ENCODE measurements around the gene HERC4. TPM values are rescaled to one million over a fixed set of nuclear protein-coding genes. Genes with fewer than 3 reads are reported as not detected.

Gene HERC4
- total and polyA plus RNA-seq, 2 donors (not counting 3 experiments of a cell fraction or from before 2014, with no cell fraction given) = 10.6 to 73.7 TPM

GRCh38 chr10:67924136-67924535 lies 150.9 kb downstream of the HERC4 start:
- intact Hi-C loops (cut with micrococcal nuclease) (no loop called here), dilution Hi-C loops (cut with MboI; ENCODE audit: extremely low pct_ligation_motif_present, low sequenced_read_pairs) (loop anchor here (25.0 kb wide), 1 partner anchor 113 kb away; no protein-coding TSS in a partner anchor)
- Histone ChIP-seq H3K9me1 (replicated peaks; ENCODE audit: control insufficient read depth, extremely low read depth, insufficient read depth, low read length) (no peaks in the 10 kb centered on the region), H3K4me1 (ENCODE audit: control insufficient read depth, extremely low read depth, insufficient read depth, low read length) (no peaks in the 10 kb centered on the region), H2AFZ (ENCODE audit: low read depth, low read length) (no peak overlapping the region), H3K27me3 (ENCODE audit: control insufficient read depth in 2 of 2, insufficient read depth in 2 of 2, low read length in 2 of 2) (no peaks in the 10 kb centered on the region), H3K4me3 (replicated peaks in 1 of 3; ENCODE audit: insufficient read depth in 1 of 3, low read depth in 1 of 3, low read length in 3 of 3) (no peak overlapping the region), H4K20me1 (replicated peaks; ENCODE audit: control insufficient read depth, extremely low read depth, insufficient read depth, low read length) (no peaks in the 10 kb centered on the region), H3K36me3 (ENCODE audit: control insufficient read depth in 2 of 2, extremely low read depth in 1 of 2, insufficient read depth in 2 of 2, low read length in 2 of 2) (peaks cover 0 to 2% of the 10 kb centered on the region in 2 experiments), H3K9ac (replicated peaks; ENCODE audit: extremely low read depth, insufficient read depth, low read length) (no peak overlapping the region), H3K9me3 (replicated peaks; ENCODE audit: control insufficient read depth, insufficient read depth, low read length) (no peaks in the 10 kb centered on the region), H3K79me2 (ENCODE audit: control insufficient read depth, insufficient read depth, low read length) (no peaks in the 10 kb centered on the region), H3K27ac (ENCODE audit: insufficient read depth, low read depth, low read length) (no peak overlapping the region), H3K4me2 (ENCODE audit: insufficient read depth, low read length) (no peak overlapping the region)
- DNase-seq (ENCODE audit: low read depth, low spot score) (no peak), FAIRE-seq (peak; percentile 28)
- ChIA-PET CTCF (no interaction called here), POLR2A (no interaction called here)
- TF ChIP-seq JUN (IDR thresholded peaks at IDR 0.05; ENCODE audit: borderline replicate concordance, insufficient read depth, insufficient read length, low read depth) (no peak), FOS (IDR thresholded peaks at IDR 0.05; ENCODE audit: borderline replicate concordance, insufficient read depth, low read length) (no peak), EZH2 (IDR thresholded peaks at IDR 0.05; ENCODE audit: borderline replicate concordance, low read depth, low read length, severe bottlenecking) (no peak), GATA2 (IDR thresholded peaks at IDR 0.05; ENCODE audit: insufficient read depth, insufficient read length, low read depth, low read length) (no peak), POLR2A (IDR thresholded peaks at IDR 0.05; ENCODE audit: low read depth, low read length) (no peak), MYC (IDR thresholded peaks at IDR 0.05; ENCODE audit: low read depth, low read length) (no peak), POLR2AphosphoS5 (IDR thresholded peaks at IDR 0.05; ENCODE audit: insufficient read depth, low read depth, low read length) (no peak)
- TF ChIP-seq, protein P1, sequence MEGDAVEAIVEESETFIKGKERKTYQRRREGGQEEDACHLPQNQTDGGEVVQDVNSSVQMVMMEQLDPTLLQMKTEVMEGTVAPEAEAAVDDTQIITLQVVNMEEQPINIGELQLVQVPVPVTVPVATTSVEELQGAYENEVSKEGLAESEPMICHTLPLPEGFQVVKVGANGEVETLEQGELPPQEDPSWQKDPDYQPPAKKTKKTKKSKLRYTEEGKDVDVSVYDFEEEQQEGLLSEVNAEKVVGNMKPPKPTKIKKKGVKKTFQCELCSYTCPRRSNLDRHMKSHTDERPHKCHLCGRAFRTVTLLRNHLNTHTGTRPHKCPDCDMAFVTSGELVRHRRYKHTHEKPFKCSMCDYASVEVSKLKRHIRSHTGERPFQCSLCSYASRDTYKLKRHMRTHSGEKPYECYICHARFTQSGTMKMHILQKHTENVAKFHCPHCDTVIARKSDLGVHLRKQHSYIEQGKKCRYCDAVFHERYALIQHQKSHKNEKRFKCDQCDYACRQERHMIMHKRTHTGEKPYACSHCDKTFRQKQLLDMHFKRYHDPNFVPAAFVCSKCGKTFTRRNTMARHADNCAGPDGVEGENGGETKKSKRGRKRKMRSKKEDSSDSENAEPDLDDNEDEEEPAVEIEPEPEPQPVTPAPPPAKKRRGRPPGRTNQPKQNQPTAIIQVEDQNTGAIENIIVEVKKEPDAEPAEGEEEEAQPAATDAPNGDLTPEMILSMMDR (IDR thresholded peaks at IDR 0.05; ENCODE audit: extremely low read depth in 1 of 2, insufficient read depth in 1 of 2, low read depth in 1 of 2, low read length in 2 of 2) = no peak
- TF ChIP-seq, protein P2, sequence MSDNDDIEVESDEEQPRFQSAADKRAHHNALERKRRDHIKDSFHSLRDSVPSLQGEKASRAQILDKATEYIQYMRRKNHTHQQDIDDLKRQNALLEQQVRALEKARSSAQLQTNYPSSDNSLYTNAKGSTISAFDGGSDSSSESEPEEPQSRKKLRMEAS (IDR thresholded peaks at IDR 0.05; ENCODE audit: insufficient read depth, insufficient read length) = no peak
- BruUV-seq (replicated peaks) = no TSS peak

Data from endothelial cell of umbilical vein (primary cell).